Skeletal muscle tissue (tissue), 4 donors: Measurements from ENCODE around the gene CCDC171. TPM values are rescaled to one million over a fixed set of nuclear protein-coding genes. Genes with fewer than 3 reads are reported as not detected.
"Not testable (repeated sequence)": the region's sequence is repeated elsewhere in the genome, so short reads cannot be mapped to it uniquely, and the experiment has no call there.

Experiments used
- H3K27ac ChIP-seq: one replicate; pipeline ENCODE4 v1.7.0; 2013; ENCODE audit warnings: mild to moderate bottlenecking, low read depth, low read length, inconsistent platforms
- H3K27me3 ChIP-seq, 3 donors: one replicate each; pipeline ENCODE4 v1.7.0; 2013; ENCODE audit warnings: low read length in 3 of 3; ENCODE audit not compliant: control insufficient read depth in 3 of 3, insufficient read depth in 3 of 3
- H3K36me3 ChIP-seq, 3 donors: one replicate each; pipeline ENCODE4 v1.7.0; 2013; ENCODE audit warnings: low read length in 3 of 3; ENCODE audit not compliant: control insufficient read depth in 3 of 3, insufficient read depth in 3 of 3
- H3K4me1 ChIP-seq, 3 donors: one replicate each; pipeline ENCODE4 v1.7.0; 2013; ENCODE audit warnings: low read length in 3 of 3, mild to moderate bottlenecking in 3 of 3; ENCODE audit not compliant: control insufficient read depth in 3 of 3, insufficient read depth in 3 of 3
- H3K4me3 ChIP-seq, 3 donors: one replicate each; pipeline ENCODE4 v1.7.0; 2013; ENCODE audit warnings: low read length in 3 of 3
- H3K9ac ChIP-seq, 3 donors: one replicate each; pipeline ENCODE4 v1.7.0; 2013; ENCODE audit warnings: low read length in 3 of 3, mild to moderate bottlenecking in 3 of 3, moderate library complexity in 2 of 3, low read depth in 1 of 3
- H3K9me3 ChIP-seq, 3 donors: one replicate each; pipeline ENCODE4 v1.7.0; 2013; ENCODE audit warnings: low read length in 3 of 3; ENCODE audit not compliant: control insufficient read depth in 3 of 3
- total RNA-seq: library from RNA; depleted of rRNA; stranded (reverse); fragments of >200 nt; gene quantifications from one replicate; pipeline ENCODE4 v1.2.3, GENCODE V29; 2014
- donor health status: Osteomylitis.

CCDC171 gene
- total RNA-seq, 1 donor from 2014 or later: 5.7 TPM

DNA sequence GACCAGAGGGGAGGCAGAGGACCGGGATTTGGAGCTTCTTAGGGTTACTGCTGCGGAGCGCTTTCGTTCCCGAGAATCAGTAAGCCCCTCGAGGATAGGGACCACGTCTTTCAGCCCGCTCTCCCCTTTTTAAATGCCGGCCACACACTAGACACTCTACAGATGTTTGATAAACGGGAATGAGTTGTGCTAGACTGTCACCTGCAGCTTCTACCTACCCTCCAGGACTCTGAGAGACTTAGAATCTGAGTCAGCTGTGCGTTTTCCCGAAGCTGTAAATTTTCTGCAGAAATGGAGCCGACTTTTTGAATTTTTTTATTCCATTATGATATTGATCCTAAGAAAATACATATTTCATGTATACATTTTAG is 670 bp downstream of the CCDC171 start:
- Histone ChIP-seq H3K4me1 (peaks cover 9 to 13% (median 10%) of the 10 kb centered on the region in 3 donors), H3K9me3 (no peaks in the 10 kb centered on the region), H3K9ac (peak overlapping the region; percentile 75 to 85 (median 79)), H3K4me3 (peak overlapping the region; percentile 85 to 97 (median 93)), H3K36me3 (no peaks in the 10 kb centered on the region), H3K27me3 (no peaks in the 10 kb centered on the region), H3K27ac (no peak overlapping the region)

DNA sequence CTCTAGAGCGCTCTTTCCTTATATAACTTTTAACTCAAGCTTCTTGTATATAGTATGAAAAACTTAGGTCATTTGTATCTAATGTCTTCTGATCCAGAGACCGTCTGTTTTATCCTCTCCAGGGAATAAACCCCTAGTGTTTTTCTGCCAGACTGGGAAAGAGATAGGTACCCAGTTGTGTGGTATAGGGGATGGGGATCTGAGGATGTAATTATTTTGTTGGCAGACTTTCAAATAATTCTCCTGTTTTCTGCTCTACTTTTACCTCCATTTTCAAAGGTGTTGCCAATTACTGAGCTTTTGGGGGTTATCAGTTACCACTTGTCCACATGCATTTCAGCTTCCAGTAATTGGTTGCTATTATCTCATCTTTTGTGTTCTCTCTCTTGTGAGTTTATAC is 17.9 kb downstream of the CCDC171 start:
- no peaks in the 10 kb centered on the region for H3K27me3 ChIP-seq
- no peaks in the 10 kb centered on the region for H3K4me1 ChIP-seq
- no peak overlapping the region for H3K4me3 ChIP-seq
- H3K27ac ChIP-seq: no peak overlapping the region
- H3K9ac ChIP-seq: no peak overlapping the region
- no peaks in the 10 kb centered on the region for H3K36me3 ChIP-seq
- no peaks in the 10 kb centered on the region for H3K9me3 ChIP-seq

GRCh38 chr9:15572200-15572770 is 19.4 kb downstream of the CCDC171 start:
- Histone ChIP-seq H3K4me3 (no peak overlapping the region), H3K9me3 (no peaks in the 10 kb centered on the region), H3K9ac (no peak overlapping the region), H3K36me3 (no peaks in the 10 kb centered on the region), H3K4me1 (no peaks in the 10 kb centered on the region), H3K27ac (no peak overlapping the region), H3K27me3 (no peaks in the 10 kb centered on the region)

DNA sequence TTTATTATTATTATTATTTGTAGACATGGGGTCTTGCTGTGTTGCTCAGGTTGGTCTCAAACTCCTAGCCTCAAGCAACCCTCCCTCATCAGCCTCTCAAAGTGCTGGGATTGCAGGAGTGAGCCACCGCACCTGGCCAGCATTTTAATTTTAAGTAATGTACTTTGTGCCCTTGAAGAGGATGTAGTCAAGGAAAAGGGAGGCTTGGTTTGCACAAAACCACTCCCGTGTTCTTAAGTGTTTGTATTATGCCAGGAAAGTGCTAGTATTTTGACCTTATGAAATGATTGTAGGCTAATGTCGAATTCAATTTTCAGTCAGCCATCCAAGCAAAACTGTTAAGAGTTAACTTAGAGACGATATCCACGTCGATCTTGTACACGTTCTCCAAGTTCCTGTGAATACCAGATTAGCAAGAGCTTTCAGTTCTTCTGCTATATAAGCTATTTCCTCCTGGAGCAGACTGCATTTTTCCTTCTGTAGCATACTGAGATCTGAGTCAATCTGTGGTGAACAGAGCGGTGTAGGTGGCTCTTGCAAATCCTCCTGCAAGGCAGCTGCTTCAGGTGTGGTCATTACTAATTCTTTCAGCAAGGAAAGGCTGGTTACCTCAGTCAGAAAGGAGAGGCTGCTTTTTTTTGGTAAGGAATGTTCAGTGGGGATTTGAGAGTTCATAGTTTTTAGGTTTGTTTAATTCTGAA is 23.7 kb downstream of the CCDC171 start:
- no peaks in the 10 kb centered on the region for H3K9me3 ChIP-seq
- H3K27me3 ChIP-seq: no peaks in the 10 kb centered on the region
- no peaks in the 10 kb centered on the region for H3K36me3 ChIP-seq
- H3K4me1 ChIP-seq: no peaks in the 10 kb centered on the region
- H3K4me3 ChIP-seq: no peak overlapping the region
- H3K27ac ChIP-seq: no peak overlapping the region
- H3K9ac ChIP-seq: no peak overlapping the region

- no peaks in the 10 kb centered on the region for H3K9me3 ChIP-seq
- no peaks in the 10 kb centered on the region for H3K36me3 ChIP-seq
- no peak overlapping the region for H3K9ac ChIP-seq
- no peak overlapping the region for H3K4me3 ChIP-seq
- H3K4me1 ChIP-seq: no peaks in the 10 kb centered on the region
- H3K27me3 ChIP-seq: no peaks in the 10 kb centered on the region
- H3K27ac ChIP-seq: no peak overlapping the region
Measured at GRCh38 chr9:15578714-15579113, 25.9 kb downstream of the CCDC171 start.

GRCh38 chr9:15584379-15584778 is 31.5 kb downstream of the CCDC171 start:
- Histone ChIP-seq H3K36me3 (no peaks in the 10 kb centered on the region), H3K9ac (no peak overlapping the region), H3K4me3 (no peak overlapping the region), H3K27me3 (no peaks in the 10 kb centered on the region), H3K4me1 (no peaks in the 10 kb centered on the region), H3K27ac (no peak overlapping the region), H3K9me3 (no peaks in the 10 kb centered on the region)

DNA sequence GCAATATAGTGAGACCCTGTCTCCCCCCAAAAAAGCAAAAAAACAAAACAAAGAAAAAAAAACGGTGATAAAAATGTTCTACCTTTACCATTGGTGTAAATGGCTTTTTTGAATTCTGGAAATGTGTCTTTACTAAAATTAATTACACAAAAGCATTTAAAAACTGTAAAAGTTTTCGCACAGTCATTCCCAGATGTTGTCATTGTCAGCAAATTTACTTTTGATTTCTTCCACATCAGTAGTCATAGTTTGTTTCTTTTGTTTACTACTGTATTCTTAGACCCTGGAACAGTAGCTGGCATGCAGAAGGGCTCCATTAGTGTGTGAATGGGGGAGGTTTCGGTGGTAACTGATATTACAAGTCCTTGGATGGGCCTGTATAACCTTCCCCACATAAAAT is 39.5 kb downstream of the CCDC171 start:
- Histone ChIP-seq H3K9ac (no peak overlapping the region), H3K4me3 (no peak overlapping the region), H3K9me3 (no peaks in the 10 kb centered on the region), H3K27ac (no peak overlapping the region), H3K4me1 (no peaks in the 10 kb centered on the region), H3K36me3 (no peaks in the 10 kb centered on the region), H3K27me3 (no peaks in the 10 kb centered on the region)

DNA sequence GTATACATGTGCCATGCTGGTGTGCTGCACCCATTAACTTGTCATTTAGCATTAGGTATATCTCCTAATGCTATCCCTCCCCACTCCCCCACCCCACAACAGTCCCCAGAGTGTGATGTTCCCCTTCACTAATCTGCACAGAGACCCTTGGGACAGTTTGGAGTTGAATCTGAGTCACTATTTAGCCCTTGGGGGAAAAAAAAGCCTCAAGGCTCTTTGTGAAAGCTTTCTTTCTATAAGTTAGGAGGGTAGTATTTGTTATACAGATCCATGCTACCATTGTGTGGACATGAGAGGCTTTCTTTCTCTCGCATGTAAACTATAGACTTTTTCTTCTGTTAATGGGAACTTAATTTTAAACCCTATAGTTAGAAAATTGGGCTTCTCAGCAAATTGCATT is 40.1 kb downstream of the CCDC171 start:
- not testable (repeated sequence) for H3K27ac ChIP-seq, H3K4me3 ChIP-seq, H3K27me3 ChIP-seq, H3K36me3 ChIP-seq, H3K4me1 ChIP-seq, H3K9me3 ChIP-seq, H3K9ac ChIP-seq

GRCh38 chr9:15600666-15601330 is 48.0 kb downstream of the CCDC171 start:
- H3K4me1 ChIP-seq, H3K27ac ChIP-seq, H3K36me3 ChIP-seq, H3K4me3 ChIP-seq, H3K9me3 ChIP-seq, H3K27me3 ChIP-seq, H3K9ac ChIP-seq: not testable (repeated sequence)

- Histone ChIP-seq H3K27me3 (no peaks in the 10 kb centered on the region), H3K27ac (no peak overlapping the region), H3K4me3 (no peak overlapping the region), H3K9ac (no peak overlapping the region), H3K36me3 (no peaks in the 10 kb centered on the region), H3K4me1 (no peaks in the 10 kb centered on the region), H3K9me3 (no peaks in the 10 kb centered on the region)
Measured at GRCh38 chr9:15606643-15607472, 54.0 kb downstream of the CCDC171 start.
